NK-92 (cell line): ENCODE data around the gene FANCL.
"Not testable (repeated sequence)": the region's sequence is repeated elsewhere in the genome, so short reads cannot be mapped to it uniquely, and the experiment has no call there.

ENCODE experiments used
- DNase-seq: peaks from one replicate; lab custom pipeline; 2025; ENCODE audit not compliant: unreplicated experiment; lab: John Stamatoyannopoulos, UW

The FANCL gene

DNA sequence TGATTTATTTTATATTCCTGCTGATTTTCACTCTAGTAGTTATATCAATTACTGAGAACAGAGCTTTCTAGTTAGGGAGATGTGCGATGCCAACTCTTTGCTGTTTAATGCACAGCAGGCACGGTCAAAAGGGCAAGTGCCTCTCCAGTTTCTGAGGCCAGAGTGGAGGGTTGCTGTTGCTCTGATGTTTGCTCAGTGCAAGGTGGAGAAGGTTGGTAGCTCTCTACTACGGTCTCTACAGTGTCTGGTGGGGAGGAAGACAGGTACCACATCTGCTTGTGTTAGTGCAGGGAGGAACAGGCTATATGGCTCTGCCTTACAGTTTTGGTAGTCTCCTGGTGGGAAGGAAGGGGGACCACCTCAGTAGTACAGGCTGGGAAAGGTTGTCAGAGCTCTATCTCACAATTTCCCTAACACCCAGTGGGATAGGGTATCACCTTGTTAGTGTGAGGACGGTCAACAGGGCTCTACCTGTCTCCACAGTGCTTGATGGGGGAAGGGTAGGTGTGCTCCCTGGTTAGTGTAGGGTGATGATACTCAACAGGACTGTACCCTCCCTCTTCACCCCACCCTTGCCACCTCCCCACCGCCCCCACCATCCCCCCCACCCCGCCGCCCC, 85.9 kb downstream of the FANCL start:
- no peak for DNase-seq

DNA sequence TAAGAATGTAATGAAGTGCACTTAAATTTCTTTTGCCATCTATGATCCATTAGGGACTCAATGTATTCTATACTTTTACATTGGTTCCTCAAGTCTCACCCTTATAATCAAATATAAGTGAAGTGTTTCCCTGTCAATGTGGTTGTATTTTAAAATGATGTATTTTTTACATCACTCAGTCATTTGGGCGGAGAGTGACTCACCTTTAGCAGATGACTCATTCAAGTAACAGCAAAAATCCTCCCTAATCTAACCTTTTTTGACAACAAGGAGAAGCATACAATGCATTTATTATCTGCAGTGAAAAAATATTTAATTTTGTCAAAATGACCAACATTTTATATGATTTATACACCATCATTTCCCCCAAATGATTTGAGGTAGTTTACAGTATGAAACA, 94.4 kb downstream of the FANCL start:
- DNase-seq, result no peak

DNA sequence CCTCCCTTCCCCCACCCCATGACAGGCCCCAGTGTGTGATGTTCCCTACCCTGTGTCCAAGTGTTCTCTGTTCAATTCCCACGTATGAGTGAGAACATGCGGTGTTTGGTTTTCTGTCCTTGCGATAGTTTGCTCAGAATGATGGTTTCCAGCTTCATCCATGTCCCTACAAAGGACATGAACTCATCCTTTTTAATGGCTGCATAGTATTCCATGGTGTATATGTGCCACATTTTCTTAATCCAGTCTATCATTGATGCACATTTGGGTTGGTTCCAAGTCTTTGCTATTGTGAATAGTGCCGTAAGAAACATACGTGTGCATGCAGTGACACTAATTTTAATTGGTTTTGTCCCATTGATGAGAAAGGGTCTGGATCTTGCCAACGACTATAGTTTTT, 95.4 kb downstream of the FANCL start:
- not testable (repeated sequence) for DNase-seq

DNA sequence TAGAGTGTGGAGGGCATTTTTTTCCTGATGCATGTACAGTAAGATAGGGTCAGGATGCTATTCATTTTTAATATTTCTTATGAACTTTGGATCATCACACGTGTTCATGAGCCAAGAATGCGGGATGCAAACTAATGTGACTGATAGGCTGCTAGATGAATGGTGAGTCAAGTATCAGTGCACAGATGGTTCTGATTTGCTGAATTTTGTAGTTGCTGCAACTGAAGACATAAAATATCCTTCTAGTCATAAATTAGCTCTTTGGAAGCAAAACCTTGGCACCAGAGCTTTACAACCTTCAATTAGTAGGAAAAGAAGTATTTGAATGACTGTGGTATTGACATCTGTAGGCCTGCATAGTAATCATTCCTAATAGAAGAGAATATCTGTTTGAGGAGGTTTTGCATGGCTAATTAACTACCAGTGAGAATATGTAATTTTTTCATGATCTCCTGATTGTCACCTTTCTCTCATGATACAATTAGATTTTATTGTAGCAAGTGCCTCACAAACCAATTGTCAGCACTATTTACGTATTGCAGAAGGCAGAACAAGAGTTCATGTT, 100.5 kb downstream of the FANCL start:
- DNase-seq, result no peak

DNA sequence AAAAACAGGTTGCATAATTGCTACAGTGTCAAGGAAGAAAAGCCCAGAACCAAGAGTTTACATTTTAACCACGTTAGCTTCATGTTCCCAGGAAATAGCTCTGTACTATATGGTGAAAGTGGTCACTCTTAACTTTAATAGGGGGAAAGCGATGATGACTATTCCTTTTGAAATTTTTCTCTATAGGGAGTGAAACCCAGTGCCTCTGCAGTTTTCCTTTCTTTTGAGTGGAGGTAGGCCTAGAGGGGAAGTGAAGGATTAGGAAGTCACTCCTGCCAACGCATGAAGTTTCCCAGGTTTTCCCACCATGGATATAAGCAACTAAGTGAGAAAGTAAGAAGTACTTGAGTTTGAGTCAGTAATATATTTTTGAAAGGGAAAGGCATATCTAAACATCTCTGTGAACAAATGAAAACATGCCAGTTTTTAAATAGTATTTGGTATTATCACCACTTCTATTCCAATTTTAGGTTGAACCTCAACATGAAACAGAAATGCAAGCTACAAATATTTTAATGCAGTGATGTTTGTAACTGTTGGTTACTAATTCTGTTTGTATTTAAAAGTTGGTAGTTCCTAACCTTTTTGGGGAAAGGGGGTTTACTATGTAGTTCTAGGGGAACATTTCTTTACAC, 102.6 kb downstream of the FANCL start:
- DNase-seq, result no peak

DNA sequence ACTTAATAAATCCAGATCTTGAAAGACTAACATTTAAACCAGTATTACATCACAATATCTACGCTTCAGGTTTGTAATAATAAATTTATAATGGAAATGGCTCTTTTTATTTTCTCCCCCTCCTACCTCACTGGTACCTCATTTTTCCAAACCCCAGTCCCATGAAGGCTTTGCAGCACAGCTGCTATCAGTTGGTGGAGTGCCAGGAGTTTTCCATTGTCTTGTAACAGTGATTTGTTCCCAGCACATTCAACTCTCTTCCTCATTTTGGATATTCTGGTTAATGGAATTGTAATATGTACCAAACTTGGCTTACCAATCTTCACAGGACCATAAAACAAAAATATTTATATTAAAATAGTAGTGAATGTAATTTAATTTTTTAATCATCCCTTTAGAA, 103.3 kb downstream of the FANCL start:
- DNase-seq, result no peak

DNA sequence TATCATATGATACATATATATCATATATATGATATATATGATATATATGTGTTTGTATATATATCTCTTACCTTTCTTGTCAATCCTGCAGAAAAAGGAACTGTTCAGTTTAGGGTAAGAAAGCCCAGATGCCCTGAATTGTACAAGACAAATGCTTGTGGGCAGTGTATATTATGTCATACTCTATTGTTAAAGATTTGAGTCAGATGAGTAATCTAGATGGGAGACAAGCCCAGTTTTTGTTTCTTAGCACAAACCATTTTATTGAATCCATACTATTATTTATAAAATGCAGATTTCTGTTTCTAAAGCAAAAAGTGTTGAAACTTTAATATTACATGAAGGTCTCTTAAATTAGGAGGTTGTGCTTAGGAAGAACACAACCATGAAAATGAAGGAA, 103.9 kb downstream of the FANCL start:
- DNase-seq, result no peak

DNA sequence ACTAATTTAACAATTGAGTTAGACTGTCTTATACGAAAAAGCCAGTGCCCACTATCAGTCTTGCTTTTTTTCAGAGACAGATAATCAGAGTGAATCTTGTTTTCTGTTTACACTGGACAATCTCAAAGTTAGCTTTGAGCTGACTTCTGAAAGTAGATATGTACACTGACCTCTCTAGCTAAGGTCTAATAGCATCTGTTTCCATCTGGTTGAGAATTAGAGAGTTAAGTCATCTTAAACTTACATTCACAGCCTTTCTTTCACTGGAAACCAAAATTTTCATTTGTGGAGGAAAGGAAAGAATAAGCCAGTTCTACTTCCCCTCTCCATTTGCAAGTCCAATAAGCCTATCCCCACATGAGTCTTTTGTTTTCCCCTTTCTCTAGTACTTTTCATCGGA, 105.3 kb downstream of the FANCL start:
- DNase-seq, result no peak

DNA sequence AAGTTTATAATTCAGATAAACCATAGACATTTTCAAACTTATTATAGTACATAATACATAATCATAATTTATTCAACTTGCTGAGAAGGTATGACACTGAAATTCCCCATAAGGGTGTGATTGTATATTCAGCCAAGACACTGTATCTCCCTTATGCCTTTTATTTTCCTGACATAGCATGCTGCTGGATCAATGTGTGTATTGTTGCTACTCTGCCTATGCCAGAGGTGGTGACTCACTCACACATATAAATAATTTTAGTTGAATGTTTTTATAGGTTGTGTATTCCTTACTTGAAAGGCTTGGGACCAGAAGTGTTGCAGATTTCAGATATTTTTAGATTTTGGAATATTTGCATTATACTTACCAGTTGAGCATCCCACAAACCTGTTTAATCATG, 107.7 kb downstream of the FANCL start:
- no peak for DNase-seq

DNA sequence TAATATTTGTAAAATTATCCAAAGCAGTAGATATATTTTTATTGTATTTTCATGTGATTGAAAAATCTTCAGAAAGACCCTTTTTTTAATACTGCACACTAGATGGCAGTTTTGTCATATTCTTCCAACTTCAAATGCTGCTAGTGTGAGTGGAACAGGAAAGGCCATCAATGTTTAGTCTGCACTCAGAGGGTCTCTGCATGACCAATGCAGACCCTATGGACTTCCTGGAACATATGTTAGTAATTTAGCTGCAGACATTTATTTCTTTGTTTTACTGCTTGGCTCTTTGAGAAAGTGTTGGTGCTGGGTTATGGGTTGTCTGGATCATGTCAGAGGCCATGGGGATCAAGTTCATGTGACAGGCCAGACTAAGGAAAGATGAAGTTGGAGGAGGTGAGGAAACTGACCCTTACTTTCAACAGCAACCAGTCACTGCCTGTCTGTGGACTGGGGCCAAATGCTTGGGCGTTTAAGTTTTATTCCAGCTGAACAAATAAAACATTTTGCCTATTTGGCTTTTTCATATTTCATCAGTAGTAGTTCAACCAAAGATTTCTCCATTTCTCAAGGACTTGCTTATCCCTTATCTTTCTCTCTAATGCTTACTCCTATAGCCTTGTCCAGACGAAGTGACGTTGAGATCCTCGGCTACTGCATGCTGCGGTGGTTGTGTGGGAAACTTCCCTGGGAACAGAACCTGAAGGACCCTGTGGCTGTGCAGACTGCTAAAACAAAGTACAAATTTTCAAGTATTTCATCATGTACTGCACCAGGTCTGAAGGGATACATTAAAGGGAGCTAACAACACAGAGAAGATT, 109.7 kb downstream of the FANCL start:
- no peak for DNase-seq

DNA sequence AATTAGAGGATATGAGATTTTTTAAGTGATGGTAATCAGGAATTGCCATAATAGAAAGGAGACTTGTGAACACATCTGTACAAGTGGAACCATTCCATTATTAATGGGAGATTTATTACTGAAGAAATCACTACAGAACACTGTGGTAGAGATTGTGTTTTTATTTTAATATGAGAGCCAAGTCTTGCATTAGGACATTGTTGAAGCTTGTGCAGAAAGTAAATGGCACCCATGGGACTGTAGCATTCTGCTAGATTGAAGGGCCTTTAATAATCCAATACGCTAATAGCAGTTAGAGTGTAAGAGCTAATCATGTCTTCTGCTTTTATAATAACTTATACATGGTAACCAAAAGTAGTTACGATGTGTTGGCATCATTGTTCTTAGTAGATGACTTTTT, 110.9 kb downstream of the FANCL start:
- no peak for DNase-seq

DNA sequence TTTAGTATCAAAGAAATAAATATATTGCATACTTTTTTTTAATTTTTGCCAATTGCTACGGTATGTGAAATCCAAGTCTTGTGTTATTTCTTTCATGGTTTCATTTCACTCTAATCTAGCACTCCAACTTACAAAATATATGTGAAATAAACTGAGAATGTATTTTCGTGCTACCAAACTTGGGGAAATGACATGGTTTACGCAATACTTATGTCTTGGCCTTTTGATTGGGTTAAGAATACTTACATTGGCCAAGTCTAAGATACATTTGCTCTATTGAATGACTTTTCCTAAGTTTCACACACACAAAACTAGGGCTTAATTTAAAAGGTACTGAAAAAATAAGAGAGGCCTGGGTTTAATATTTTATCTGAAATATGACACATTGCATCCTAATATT, 114.0 kb downstream of the FANCL start:
- DNase-seq, result no peak

DNA sequence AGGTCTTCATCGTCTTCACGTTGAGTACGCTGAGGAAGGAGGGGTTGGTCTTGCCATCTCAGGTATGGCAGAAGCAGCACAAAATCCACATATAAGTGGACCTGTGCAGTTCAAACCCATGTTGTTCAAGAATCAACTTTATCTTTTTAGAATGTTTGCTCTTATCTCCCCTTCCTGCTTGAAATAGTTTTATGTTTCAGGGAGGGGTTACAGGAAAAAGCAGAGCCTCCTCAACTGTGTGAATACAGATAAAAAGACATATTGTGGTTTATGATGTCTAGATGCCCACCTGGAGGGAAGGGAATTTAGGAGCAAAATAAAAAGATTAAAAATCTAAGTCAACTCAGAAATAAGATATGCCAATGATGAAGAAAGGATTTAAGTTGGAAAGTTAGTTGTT, 118.6 kb downstream of the FANCL start:
- DNase-seq, result no peak

DNA sequence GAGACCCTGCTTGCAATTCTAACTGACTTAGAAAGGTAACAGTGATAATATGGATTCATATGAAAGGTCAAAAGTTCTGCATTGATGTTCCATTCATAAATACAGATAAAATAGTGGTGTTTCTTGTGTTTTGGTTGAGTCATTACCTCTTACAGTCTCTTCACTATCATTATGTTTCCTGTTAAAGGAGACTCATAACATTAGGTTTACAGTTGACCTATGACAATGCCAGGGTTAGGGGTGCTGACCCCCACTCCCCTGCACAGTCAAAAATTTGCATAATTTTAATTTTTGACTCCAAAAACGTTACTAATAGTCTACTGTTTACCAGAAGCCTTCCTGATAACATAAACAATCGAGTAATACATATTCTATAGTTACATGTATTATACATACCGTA, 119.1 kb downstream of the FANCL start:
- no peak for DNase-seq

DNA sequence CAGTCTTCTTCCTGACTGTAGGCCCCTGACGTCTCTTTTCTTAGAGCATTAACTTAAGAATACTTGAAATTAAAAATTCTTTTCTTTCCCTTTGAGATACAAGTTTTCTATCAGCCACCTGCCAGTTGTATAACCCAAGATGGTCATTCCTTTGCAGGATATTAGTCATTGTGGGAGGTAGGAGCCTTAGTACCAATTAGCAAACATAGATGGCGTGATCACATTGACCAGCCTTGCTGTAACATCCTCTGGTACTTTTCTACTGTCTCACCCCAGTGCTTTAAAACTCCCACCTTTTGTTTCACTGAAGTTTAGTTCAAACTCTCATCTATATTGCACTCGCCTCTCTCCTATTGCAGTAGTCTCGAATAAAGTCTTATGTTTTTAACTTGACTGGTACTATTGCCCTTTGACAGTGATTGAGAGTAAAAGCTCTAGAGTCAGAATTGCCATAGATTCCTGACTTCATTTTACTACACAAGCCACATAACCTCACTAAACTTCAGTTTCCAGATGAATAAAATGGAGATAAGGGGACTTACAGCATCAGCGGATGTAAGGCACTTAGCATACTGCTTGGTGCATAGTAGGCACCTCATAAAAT, 120.4 kb downstream of the FANCL start:
- DNase-seq, result no peak

DNA sequence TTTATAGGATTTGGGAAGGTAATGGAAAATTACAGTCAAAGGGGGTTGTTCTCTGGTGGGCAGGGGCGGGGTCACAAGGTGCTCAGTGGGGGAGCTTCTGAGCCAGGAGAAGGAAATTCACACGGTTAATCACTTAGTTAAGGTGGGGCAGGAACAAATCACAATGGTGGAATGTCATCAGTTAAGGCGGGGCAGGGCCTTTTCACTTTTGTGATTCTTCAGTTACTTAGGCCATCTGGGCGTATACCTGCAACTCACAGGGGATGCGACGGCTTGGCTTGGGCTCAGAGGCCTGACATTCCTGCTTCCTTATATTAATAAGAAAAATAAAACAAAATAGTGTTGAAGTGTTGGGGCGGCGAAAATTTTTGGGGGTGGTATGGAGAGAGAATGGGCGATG, 127.6 kb downstream of the FANCL start:
- DNase-seq, result not testable (repeated sequence)

DNA sequence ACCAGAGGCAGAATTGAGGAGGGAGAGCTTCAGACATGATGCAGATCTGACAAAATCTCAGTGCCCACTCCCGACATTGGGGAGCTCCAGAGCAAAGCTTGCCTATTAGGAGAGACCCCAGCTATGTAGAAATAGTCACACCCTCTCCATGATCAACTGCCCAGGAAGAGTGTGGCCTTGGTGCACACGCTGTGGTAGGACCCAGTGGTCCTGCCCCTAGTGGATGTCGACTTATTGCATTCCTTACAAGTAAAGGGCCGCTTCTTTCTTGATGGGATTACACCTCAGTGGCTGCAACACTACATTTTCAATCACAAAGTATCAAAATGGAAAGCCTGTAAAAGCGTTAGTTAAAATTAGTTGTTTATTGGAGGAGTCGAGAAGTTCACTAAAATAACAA, 130.4 kb downstream of the FANCL start:
- DNase-seq, result no peak

DNA sequence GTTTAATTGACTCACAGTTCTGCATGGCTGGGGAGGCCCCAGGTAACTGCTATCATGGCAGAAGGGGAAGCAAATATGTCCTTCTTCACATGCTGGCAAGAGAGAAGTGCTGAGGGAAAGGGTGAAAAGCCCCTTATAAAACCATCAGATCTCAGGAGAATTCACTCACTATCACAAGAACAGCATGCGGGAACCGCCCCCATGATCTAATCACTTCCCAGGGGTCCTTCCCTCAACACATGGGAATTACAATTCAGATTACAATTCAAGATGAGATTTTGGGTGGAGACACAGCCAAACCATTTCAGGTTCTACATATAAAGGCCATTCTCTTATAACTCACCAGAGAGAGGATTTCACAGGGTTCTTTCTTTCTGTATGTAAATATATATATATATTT, 131.6 kb downstream of the FANCL start:
- DNase-seq, result no peak
